Sigmoid colon (tissue), 4 donors: ENCODE data around the gene KIRREL3.

Experiments
- POLR2A ChIP-seq, 2 donors: fragments of 450-650 bp; IDR thresholded peaks; one replicate each; pipeline ENCODE4 v1.6.1; 2016; ENCODE audit warnings: antibody characterized with exemption in 2 of 2, mild to moderate bottlenecking in 2 of 2, moderate library complexity in 2 of 2
- POLR2AphosphoS5 ChIP-seq, 4 donors: sonication (generic); formaldehyde crosslinking; IDR thresholded peaks; one replicate each; pipeline ENCODE4 v1.6.1; 2017; ENCODE audit warnings: antibody characterized with exemption in 4 of 4
- TF ChIP-seq, protein P1 (sequence below), 4 experiments: fragments of 450-650 bp in 3 of 4; fragments of 200-600 bp in 1 of 4; IDR thresholded peaks; one replicate each; pipeline ENCODE4 v1.5.1; 2016 to 2019; ENCODE audit warnings: antibody characterized with exemption in 4 of 4, mild to moderate bottlenecking in 3 of 4, moderate library complexity in 2 of 4

- TF ChIP-seq, protein P1, sequence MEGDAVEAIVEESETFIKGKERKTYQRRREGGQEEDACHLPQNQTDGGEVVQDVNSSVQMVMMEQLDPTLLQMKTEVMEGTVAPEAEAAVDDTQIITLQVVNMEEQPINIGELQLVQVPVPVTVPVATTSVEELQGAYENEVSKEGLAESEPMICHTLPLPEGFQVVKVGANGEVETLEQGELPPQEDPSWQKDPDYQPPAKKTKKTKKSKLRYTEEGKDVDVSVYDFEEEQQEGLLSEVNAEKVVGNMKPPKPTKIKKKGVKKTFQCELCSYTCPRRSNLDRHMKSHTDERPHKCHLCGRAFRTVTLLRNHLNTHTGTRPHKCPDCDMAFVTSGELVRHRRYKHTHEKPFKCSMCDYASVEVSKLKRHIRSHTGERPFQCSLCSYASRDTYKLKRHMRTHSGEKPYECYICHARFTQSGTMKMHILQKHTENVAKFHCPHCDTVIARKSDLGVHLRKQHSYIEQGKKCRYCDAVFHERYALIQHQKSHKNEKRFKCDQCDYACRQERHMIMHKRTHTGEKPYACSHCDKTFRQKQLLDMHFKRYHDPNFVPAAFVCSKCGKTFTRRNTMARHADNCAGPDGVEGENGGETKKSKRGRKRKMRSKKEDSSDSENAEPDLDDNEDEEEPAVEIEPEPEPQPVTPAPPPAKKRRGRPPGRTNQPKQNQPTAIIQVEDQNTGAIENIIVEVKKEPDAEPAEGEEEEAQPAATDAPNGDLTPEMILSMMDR (IDR thresholded peaks at IDR 0.05) = no peak
- TF ChIP-seq POLR2A (IDR thresholded peaks at IDR 0.05) (no peak), POLR2AphosphoS5 (IDR thresholded peaks at IDR 0.05) (no peak)
These were observed 405.0 kb downstream of the KIRREL3 start for GRCh38 chr11:126595560-126595959.
